A673 (cell line): ENCODE results near the gene NFATC1. TPM values are rescaled to one million over a fixed set of nuclear protein-coding genes. Genes with fewer than 3 reads are reported as not detected.
A peak's percentile ranks its signal among the peaks of the same experiment; 100 is the strongest.

Source experiments
- BruUV-seq: library from RNA; stranded (reverse); fragments of 400-500 nt; replicated peaks from 2 replicates; lab custom pipeline; 2021; lab: Mats Ljungman, UMichigan
- CTCF ChIA-PET: fragments of 300-600 bp; sonication (Branson Sonifier 250); formaldehyde crosslinking; loops from one replicate; lab custom pipeline; 2022; ENCODE audit warnings: antibody characterized with exemption; lab: Charles Lee
- POLR2A ChIA-PET: fragments of 300-600 bp; sonication (Branson Sonifier 250); formaldehyde crosslinking; loops from one replicate; lab custom pipeline; 2022; ENCODE audit warnings: antibody characterized with exemption; ENCODE audit not compliant: low non-redundant PET; lab: Charles Lee
- DNase-seq: peaks from one replicate; pipeline ENCODE4 v3.0.0-alpha.2; 2015; ENCODE audit warnings: low spot score
- H3K27ac ChIP-seq: fragments of 200-600 bp; sonication (generic); 2 replicates; pipeline ENCODE4 v1.5.1; 2016; ENCODE audit warnings: mixed run types, low read depth, mild to moderate bottlenecking, mixed read lengths, antibody characterized with exemption, low read length; ENCODE audit not compliant: poor library complexity, severe bottlenecking
- H3K27me3 ChIP-seq: fragments of 200-600 bp; sonication (generic); replicated peaks from 2 replicates; pipeline ENCODE4 v1.6.1; 2017; ENCODE audit warnings: mixed run types, low read depth, mild to moderate bottlenecking, mixed read lengths, antibody characterized with exemption, low read length; ENCODE audit not compliant: insufficient read depth, poor library complexity
- H3K36me3 ChIP-seq: fragments of 200-600 bp; sonication (generic); 2 replicates; pipeline ENCODE4 v1.6.1; 2016; ENCODE audit warnings: mixed run types, mild to moderate bottlenecking, mixed read lengths, antibody characterized with exemption, low read length; ENCODE audit not compliant: insufficient read depth, poor library complexity, severe bottlenecking
- H3K4me1 ChIP-seq: fragments of 200-600 bp; sonication (generic); 2 replicates; pipeline ENCODE4 v1.6.1; 2017; ENCODE audit warnings: mixed run types, mild to moderate bottlenecking, mixed read lengths, antibody characterized with exemption, low read length; ENCODE audit not compliant: insufficient read depth, poor library complexity, severe bottlenecking
- H3K4me3 ChIP-seq: fragments of 200-600 bp; sonication (generic); 2 replicates; pipeline ENCODE4 v1.5.1; 2016; ENCODE audit warnings: low read depth, mixed run types, mild to moderate bottlenecking, mixed read lengths, low read length; ENCODE audit not compliant: poor library complexity, severe bottlenecking
- H3K9me3 ChIP-seq: fragments of 200-600 bp; sonication (generic); 2 replicates; pipeline ENCODE4 v1.6.1; 2016; ENCODE audit warnings: mixed run types, low read depth, mild to moderate bottlenecking, mixed read lengths, antibody characterized with exemption, low read length; ENCODE audit not compliant: poor library complexity, severe bottlenecking
- EZH2 ChIP-seq: fragments of 200-600 bp; sonication (generic); IDR thresholded peaks from 2 replicates; pipeline ENCODE4 v1.6.1; 2017; ENCODE audit warnings: borderline replicate concordance, low read depth, mild to moderate bottlenecking, mixed read lengths, antibody characterized with exemption, low read length; ENCODE audit not compliant: poor library complexity, severe bottlenecking
- intact Hi-C: fragments of 100-400 bp; cut with micrococcal nuclease; formaldehyde crosslinking; loops from one replicate; pipeline ENCODE4 v1.10.0; 2022; ENCODE audit not compliant: unreplicated experiment
- total RNA-seq: library from RNA; stranded (reverse); gene quantifications from 2 replicates; pipeline ENCODE4 v1.2.3, GENCODE V29; 2021
- TF ChIP-seq, protein P1 (sequence below): fragments of 300-800, 200-600 bp; sonication (generic); conservative IDR thresholded peaks from 2 replicates; pipeline ENCODE4 v1.5.1; 2017; ENCODE audit warnings: low read depth, mild to moderate bottlenecking, antibody characterized with exemption, low read length, moderate library complexity, mixed read lengths

Gene NFATC1
- total RNA-seq, 1 experiment from 2014 or later: 10.4 TPM

DNA sequence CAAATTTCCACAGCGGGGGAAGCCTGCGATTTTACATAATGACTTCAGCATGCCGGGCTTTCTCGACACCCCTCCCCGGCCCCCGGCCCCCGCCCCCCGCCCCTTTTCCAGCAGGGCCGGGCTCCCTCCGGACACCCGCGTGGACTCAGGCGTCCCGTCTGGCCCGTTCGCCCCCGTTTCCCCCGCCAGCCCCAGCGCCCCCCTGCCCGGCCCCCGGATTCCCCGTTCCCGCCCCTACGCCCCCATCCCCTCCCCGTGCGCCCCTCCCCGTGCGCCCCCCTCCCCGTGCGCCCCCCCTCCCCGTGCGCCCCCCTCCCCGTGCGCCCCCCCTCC, 456 bp upstream of the NFATC1 start:
- CTCF ChIA-PET: no interaction called here
- Histone ChIP-seq H3K4me3 (peak overlapping the region; percentile 53), H3K9me3 (no peaks in the 10 kb centered on the region), H3K4me1 (peaks cover 16% of the 10 kb centered on the region), H3K36me3 (no peaks in the 10 kb centered on the region), H3K27me3 (no peaks in the 10 kb centered on the region), H3K27ac (no peak overlapping the region)
- TF ChIP-seq EZH2: no peak
- TF ChIP-seq, protein P1, sequence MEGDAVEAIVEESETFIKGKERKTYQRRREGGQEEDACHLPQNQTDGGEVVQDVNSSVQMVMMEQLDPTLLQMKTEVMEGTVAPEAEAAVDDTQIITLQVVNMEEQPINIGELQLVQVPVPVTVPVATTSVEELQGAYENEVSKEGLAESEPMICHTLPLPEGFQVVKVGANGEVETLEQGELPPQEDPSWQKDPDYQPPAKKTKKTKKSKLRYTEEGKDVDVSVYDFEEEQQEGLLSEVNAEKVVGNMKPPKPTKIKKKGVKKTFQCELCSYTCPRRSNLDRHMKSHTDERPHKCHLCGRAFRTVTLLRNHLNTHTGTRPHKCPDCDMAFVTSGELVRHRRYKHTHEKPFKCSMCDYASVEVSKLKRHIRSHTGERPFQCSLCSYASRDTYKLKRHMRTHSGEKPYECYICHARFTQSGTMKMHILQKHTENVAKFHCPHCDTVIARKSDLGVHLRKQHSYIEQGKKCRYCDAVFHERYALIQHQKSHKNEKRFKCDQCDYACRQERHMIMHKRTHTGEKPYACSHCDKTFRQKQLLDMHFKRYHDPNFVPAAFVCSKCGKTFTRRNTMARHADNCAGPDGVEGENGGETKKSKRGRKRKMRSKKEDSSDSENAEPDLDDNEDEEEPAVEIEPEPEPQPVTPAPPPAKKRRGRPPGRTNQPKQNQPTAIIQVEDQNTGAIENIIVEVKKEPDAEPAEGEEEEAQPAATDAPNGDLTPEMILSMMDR: no peak
- no peak for DNase-seq
- no TSS peak for BruUV-seq
- POLR2A ChIA-PET: no interaction called here
- intact Hi-C loops: loop anchor here (10.0 kb wide), 1 partner anchor 640 kb away; the partner anchor contains the start of gene RBFA

DNA sequence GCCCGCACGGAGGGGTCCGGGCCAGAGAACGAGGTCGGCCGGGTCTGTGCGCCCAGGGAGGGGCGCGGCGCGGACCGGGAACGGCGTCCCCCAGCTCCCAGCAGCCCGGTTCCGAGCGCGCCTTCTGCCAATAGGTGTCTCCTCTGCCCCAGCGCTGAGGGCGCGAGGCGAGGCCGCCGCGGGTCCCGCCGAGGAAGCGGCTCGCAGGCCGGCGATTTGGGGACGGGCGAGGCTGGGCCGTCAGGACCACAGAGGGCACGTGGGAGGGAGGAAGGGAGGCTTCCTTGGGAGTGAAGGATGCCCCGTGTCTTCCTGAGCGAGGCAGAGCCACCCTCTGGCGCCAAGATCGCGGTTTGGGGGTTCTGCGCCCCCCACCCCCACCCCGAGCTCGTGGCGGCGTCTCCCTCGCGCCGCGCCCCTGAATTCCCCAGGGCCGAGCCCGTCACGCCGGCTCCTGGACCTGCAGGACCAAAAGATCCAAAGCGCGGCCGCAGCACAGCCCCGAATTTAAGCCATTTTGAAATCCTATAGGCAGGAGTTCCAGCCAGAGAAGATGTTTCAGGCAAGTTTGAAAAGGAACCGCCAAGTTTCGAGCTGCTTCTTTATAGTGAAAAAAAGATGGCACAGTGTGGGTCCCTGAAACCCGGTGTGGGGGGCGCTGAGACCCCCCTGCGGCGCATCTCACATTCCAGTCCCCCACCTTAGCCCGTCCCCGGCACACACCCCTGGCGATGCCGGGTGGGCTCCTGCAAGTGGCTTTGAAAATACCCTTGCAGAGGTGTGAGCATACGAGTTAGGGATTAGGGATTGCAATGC, 909 bp downstream of the NFATC1 start:
- no peaks in the 10 kb centered on the region for H3K9me3 ChIP-seq
- ChIA-PET POLR2A (no interaction called here), CTCF (no interaction called here)
- H3K27me3 ChIP-seq: no peaks in the 10 kb centered on the region
- H3K27ac ChIP-seq: no peak overlapping the region
- BruUV-seq: no TSS peak
- intact Hi-C loops: loop anchor here (10.0 kb wide), 1 partner anchor 638 kb away; the partner anchor contains the start of gene RBFA
- H3K36me3 ChIP-seq: no peaks in the 10 kb centered on the region
- H3K4me3 ChIP-seq: peak overlapping the region; percentile 53
- no peak for TF ChIP-seq EZH2
- TF ChIP-seq, protein P1: peak; percentile 33
- peak; percentile 52 for DNase-seq
- H3K4me1 ChIP-seq: peaks cover 16% of the 10 kb centered on the region

DNA sequence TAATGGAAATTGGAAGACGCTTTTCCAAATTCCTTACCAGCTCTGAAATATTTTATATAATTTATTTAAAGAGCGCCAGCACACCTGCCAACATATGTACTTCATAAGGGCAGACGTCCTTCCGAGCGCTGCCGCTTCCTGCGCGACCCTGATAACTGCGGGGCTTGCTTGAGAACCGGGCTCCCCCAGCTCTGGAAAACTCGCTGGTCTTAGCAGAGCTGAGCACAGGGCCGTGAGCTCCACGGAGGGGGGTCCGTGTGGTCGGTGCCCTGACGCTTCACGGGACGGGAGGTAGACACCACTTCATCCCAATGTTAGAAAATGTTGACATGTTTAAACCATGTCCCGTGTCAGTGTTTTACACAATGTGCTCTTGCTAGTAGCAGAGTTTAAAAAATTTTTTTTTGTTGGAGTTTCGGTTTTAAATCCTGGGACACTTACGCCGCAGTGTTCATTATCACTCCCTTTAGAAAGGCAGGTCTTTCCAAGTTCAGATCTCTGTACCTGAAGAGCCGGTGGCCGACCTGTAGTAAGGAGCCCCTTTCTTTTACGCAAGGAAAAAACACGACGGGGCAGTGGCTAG, 1.6 kb downstream of the NFATC1 start:
- H3K36me3 ChIP-seq: no peaks in the 10 kb centered on the region
- H3K27ac ChIP-seq: no peak overlapping the region
- H3K4me3 ChIP-seq: no peak overlapping the region
- BruUV-seq: no TSS peak
- intact Hi-C loops: loop anchor here (10.0 kb wide), 1 partner anchor 637 kb away; the partner anchor contains the start of gene RBFA
- no peak for DNase-seq
- H3K27me3 ChIP-seq: no peaks in the 10 kb centered on the region
- ChIA-PET CTCF (no interaction called here), POLR2A (no interaction called here)
- peaks cover 19% of the 10 kb centered on the region for H3K4me1 ChIP-seq
- TF ChIP-seq, protein P1: no peak
- TF ChIP-seq EZH2: no peak
- no peaks in the 10 kb centered on the region for H3K9me3 ChIP-seq
